Progenitor cell of endocrine pancreas (in vitro differentiated cells): Measurements from ENCODE around the gene ACY1. TPM values are rescaled to one million over a fixed set of nuclear protein-coding genes. Genes with fewer than 3 reads are reported as not detected.

Experiments
- DNase-seq: peaks from one replicate; pipeline ENCODE4 v3.0.0; 2021; ENCODE audit warnings: low spot score; ENCODE audit not compliant: unreplicated experiment
- H3K27ac Mint-ChIP-seq: 2 replicates; pipeline ENCODE4 v1.8.0; 2021; ENCODE audit warnings: mild to moderate bottlenecking, moderate library complexity, mixed read lengths
- H3K27me3 Mint-ChIP-seq: 2 replicates; pipeline ENCODE4 v1.8.0; 2021; ENCODE audit warnings: mixed read lengths
- H3K36me3 Mint-ChIP-seq: 2 replicates; pipeline ENCODE4 v1.8.0; 2022; ENCODE audit warnings: mixed read lengths; ENCODE audit not compliant: insufficient read depth
- H3K4me1 Mint-ChIP-seq: 2 replicates; pipeline ENCODE4 v1.8.0; 2021; ENCODE audit warnings: low read depth, mixed read lengths
- H3K4me3 Mint-ChIP-seq: 2 replicates; pipeline ENCODE4 v1.8.0; 2021; ENCODE audit warnings: low read depth, mild to moderate bottlenecking, moderate library complexity, mixed read lengths
- H3K9me3 Mint-ChIP-seq: 2 replicates; pipeline ENCODE4 v1.8.0; 2021; ENCODE audit warnings: low read depth, mixed read lengths
- total RNA-seq: library from RNA; stranded (reverse); gene quantifications from 2 replicates; pipeline ENCODE4 v1.2.1, GENCODE V29; 2021
- TF ChIP-seq, protein P1 (sequence below): fragments of 200-600 bp; sonication (generic); IDR thresholded peaks from one replicate; pipeline ENCODE4 v1.5.0; 2021; ENCODE audit warnings: antibody characterized with exemption, mild to moderate bottlenecking; ENCODE audit not compliant: unreplicated experiment

ACY1 gene
- total RNA-seq, 1 donor from 2014 or later, result 38.0 TPM

DNA sequence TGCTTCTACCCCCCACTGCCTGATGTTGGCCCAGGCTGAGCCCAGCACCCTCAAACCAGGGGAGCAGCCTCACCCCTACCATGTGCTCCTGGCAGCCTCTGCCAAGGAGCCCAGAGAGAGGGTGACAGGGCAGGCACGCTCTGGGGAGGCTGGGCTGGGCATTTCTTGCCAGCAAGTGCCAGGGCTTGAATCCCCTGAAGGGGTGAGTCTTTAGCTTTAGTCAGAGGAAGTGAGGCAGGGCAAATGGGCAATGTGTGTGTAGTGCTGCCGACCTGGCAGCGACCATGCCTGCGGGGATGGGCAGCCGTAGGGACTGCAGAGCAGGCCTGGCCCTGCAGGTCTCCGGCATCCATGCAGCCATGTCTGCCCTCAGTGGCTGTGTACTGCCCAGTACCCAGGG lies 54.9 kb downstream of the ACY1 start:
- H3K36me3 Mint-ChIP-seq, result no peaks in the 10 kb centered on the region
- TF ChIP-seq, protein P1, sequence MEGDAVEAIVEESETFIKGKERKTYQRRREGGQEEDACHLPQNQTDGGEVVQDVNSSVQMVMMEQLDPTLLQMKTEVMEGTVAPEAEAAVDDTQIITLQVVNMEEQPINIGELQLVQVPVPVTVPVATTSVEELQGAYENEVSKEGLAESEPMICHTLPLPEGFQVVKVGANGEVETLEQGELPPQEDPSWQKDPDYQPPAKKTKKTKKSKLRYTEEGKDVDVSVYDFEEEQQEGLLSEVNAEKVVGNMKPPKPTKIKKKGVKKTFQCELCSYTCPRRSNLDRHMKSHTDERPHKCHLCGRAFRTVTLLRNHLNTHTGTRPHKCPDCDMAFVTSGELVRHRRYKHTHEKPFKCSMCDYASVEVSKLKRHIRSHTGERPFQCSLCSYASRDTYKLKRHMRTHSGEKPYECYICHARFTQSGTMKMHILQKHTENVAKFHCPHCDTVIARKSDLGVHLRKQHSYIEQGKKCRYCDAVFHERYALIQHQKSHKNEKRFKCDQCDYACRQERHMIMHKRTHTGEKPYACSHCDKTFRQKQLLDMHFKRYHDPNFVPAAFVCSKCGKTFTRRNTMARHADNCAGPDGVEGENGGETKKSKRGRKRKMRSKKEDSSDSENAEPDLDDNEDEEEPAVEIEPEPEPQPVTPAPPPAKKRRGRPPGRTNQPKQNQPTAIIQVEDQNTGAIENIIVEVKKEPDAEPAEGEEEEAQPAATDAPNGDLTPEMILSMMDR, result no peak
- no peak for DNase-seq
- H3K4me1 Mint-ChIP-seq, result peaks cover 12% of the 10 kb centered on the region
- peaks cover 9% of the 10 kb centered on the region for H3K27me3 Mint-ChIP-seq
- no peak overlapping the region for H3K4me3 Mint-ChIP-seq
- H3K9me3 Mint-ChIP-seq, result no peaks in the 10 kb centered on the region
- no peak overlapping the region for H3K27ac Mint-ChIP-seq

Other genes starting within 250 kb of the ACY1 start
- not detected in 2 replicates for gene IQCF6, start 204.3 kb upstream of the ACY1 start, total RNA-seq
- gene IQCF2, start 121.9 kb upstream of the ACY1 start, total RNA-seq, result not detected in 2 replicates
- not detected in 2 replicates for gene IQCF5, start 107.9 kb upstream of the ACY1 start, total RNA-seq
- gene IQCF1, start 80.2 kb upstream of the ACY1 start, total RNA-seq, result not detected in 2 replicates
- 22.5 and 24.0 TPM in 2 replicates for gene RRP9, start 41.6 kb upstream of the ACY1 start, total RNA-seq
- gene PARP3, start 41.2 kb upstream of the ACY1 start, total RNA-seq, result 5.4 and 7.9 TPM in 2 replicates
- 0.12 TPM in 1 of 2 replicates, not detected in the other for gene GPR62, start 28.2 kb upstream of the ACY1 start, total RNA-seq
- 159 and 160 TPM in 2 replicates for gene PCBP4, start 16.1 kb upstream of the ACY1 start, total RNA-seq
- gene ABHD14B, start 9.5 kb upstream of the ACY1 start, total RNA-seq, result 13.7 and 14.4 TPM in 2 replicates
- 16.4 and 19.4 TPM in 2 replicates for gene ABHD14A, start 8.5 kb upstream of the ACY1 start, total RNA-seq
- gene RPL29, start 12.4 kb downstream of the ACY1 start, total RNA-seq, result 1,205 and 1,236 TPM in 2 replicates
- gene DUSP7, start 73.0 kb downstream of the ACY1 start, total RNA-seq, result 10.1 and 10.3 TPM in 2 replicates
- 14.4 and 14.5 TPM in 2 replicates for gene POC1A, start 170.9 kb downstream of the ACY1 start, total RNA-seq
- gene ALAS1, start 214.6 kb downstream of the ACY1 start, total RNA-seq, result 29.5 and 32.2 TPM in 2 replicates
- gene TLR9, start 242.1 kb downstream of the ACY1 start, total RNA-seq, result not detected in 2 replicates